HG02970 (cell line): ENCODE data around the gene HSD17B2.
"Not testable (repeated sequence)": the region's sequence is repeated elsewhere in the genome, so short reads cannot be mapped to it uniquely, and the experiment has no call there.

Source experiments
- ATAC-seq: cut with Tn5 transposase; IDR thresholded peaks from one replicate; pipeline ENCODE4 v1.9.1; 2021; ENCODE audit warnings: mild to moderate bottlenecking, moderate library complexity, moderate number of reproducible peaks; ENCODE audit not compliant: unreplicated experiment, low FRiP score

Gene HSD17B2

DNA sequence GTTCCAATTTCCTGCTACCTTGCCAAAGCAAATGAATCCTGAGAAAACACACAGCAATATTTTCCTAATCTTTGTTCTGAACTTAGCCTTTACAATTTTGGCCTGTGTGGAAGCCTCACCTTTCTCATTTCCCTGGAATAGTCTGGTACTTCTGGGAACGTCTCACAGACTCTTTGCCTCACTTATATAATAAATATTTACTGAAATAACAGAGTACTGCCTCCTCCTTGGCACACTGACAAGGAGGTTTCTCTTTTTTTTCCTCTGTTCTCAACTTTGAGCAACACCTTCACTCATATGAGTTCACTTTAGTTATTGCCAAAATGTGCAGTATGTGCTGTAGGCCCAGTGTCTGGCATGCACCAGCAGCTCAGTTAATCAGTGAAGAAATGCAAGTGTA lies 37.3 kb downstream of the HSD17B2 start:
- ATAC-seq = no peak

DNA sequence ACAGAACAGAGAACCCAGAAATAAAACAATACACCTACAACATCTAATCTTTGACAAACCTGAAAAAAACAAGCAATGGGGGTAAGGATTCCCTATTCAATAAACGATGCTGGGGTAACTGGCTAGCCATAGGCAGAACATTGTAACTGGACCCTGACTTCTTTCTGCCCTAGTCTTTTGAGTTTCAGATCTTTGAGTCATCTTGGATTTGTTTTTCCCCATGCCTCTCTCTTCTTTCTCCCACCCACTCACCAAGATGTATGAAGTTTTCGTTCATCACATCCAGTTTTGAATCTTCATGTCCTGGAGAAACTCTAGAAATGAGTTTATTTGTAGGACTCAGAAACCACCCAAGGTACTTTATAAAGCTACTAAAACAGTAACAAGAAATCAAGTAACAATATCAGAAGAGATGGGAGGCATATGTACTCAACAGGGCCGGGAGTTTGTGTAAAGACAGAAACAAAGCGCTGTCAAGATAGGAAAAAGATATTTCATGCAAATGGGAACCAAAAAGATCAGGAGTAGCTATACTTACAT lies 39.0 kb downstream of the HSD17B2 start:
- ATAC-seq = no peak

DNA sequence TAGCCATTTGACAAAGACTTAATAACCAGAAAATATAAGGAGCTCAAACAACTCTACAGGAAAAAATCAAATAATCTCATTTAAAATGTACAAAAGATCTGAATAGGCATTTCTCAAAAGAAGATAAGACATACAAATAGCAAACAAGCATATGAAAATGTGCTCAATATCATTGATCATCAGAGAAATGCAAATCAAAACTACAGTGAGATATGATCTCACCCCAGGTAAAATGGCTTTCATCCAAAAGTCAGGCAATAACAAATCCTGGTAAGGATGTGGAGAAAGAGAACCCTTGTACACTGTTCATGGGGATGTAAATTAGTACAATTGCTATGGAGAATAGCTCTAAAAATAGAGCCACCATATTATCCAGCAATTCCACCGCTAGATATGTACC lies 43.1 kb downstream of the HSD17B2 start:
- no peak for ATAC-seq

DNA sequence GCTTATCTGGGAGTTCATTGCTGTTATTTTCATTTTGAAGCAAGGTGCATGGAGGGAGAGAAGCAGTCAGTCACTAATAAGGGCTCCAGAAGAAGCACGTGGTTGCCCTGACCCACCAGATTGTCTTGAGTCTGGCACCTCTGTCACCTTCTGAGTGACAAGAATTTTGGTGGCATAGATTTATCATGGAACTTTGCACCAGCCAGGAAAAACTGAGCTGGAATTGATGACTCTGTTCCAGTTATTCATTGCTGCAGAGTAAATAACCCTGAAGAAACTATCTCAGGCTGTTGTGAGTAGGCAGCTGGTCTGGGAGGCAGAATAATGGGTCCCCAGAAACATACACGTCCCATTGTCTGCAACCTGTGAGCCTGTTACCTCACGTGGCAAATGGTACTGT lies 44.8 kb downstream of the HSD17B2 start:
- ATAC-seq = no peak

GRCh38 chr16:82081264-82081663 lies 46.2 kb downstream of the HSD17B2 start:
- no peak for ATAC-seq

- no peak for ATAC-seq
These were observed 47.0 kb downstream of the HSD17B2 start for GRCh38 chr16:82082097-82082496.

DNA sequence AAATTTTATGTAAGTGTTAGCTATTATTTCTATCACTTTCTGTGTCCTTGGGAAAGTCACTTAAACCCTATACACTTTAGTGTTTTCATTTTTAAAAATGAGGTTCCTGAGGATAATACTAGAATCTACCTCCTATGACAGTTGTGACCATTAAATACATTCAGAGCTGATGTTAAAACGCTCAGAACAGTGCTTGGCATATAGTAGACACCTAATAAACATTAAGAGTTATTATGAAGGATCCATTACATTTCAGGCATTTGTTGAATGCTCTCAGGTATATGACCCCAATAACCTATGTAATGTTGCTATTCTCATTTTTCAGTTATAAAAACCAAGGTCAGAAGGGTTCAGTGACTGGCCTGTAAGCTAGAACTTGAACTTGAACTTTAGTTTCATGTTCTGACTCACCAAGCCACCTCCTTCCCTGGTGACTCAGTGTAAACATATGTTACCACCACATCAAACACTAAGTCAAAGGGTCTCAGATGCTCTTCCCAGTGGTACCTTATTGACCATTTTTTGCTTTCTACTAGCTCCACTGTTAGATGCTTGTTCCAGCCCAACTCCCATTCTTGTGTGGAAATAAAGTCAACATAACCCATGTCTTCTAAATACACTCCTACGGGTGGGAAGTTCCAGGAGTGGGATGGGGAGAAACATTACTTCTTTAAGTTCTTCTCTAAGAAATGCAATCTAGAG lies 47.6 kb downstream of the HSD17B2 start:
- ATAC-seq = no peak

DNA sequence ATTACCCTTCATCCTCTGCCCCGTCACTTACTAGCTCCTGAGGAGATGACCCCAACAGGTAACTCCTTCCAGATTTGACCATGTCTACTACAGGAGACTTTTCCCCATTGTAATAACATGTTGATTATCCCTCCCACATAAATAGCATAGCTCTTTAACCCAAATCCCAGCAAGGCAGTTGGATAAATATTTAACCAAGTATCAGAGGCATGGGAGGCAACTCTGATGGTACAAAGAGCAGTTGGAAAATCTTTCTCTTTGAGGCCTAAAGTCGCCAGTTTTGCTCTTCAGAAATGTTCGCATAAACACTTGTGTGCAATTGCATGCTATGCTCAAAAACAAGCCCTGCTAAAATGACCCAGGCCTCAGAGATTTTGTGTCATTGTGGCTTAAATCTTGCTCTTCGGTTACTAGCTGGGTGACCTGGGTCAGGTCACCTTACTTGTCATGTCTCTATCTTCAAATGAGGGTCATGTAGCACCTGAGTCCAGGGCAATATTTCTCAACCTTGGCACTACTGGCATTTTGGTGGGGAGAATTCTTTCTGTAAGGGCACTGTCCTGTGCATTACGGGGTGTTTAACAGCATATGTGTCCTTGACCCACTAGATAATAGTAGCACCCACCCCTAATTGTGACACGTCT lies 48.8 kb downstream of the HSD17B2 start:
- ATAC-seq = no peak

GRCh38 chr16:82085011-82085779 lies 50.1 kb downstream of the HSD17B2 start:
- no peak for ATAC-seq

- no peak for ATAC-seq
These were observed 53.4 kb downstream of the HSD17B2 start for GRCh38 chr16:82088483-82088882.

GRCh38 chr16:82091241-82091640 lies 56.2 kb downstream of the HSD17B2 start:
- no peak for ATAC-seq

GRCh38 chr16:82092711-82093110 lies 57.7 kb downstream of the HSD17B2 start:
- no peak for ATAC-seq

- no peak for ATAC-seq
These were observed 58.7 kb downstream of the HSD17B2 start for GRCh38 chr16:82093666-82094300.

DNA sequence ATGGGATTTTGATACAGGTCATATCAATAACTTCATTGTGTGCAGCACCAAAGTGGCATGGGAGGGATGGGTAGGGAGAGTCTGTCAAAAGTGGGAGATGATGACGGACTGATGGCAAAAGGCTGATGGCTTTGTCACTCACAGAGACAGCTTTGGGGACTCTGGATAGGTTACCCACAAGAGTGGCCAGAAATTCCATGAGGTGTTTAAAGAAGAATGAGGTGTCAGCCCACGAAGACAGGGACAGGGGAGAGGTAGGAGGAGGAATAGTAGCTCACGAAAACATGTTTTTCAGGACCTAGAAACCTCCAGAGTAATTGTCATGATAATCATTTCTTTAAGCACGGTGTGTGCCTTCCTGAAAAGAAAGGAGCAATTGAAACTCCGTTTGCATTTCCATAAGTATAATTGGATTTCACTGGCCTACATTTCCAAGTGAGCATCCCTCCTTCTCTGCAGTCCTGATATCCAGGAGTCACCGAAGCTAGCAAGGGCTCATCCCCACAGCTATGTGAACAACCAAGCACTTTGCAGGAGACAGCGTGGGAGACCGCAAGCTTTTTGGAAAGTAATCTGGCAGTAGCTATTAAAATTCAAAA lies 60.0 kb downstream of the HSD17B2 start:
- ATAC-seq = no peak

DNA sequence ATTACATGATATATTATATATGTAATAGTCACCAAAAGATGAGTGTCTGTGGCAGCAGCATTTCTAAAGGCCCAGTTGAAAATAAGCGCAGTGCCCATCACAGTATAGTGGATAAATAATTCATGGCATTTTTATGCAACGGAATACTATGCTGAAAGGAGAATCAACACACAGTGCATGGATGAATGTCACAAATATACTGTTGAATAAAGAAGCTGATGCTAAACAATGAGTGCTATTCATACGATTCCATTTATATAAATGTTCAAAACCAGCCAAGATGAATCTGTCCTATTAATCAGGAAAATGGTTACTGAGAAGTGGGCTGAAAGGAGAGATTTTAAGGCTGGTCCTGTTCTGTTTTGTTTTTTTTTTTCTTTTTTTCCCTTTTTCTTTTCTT lies 61.6 kb downstream of the HSD17B2 start:
- no peak for ATAC-seq

GRCh38 chr16:82105107-82105506 lies 70.1 kb downstream of the HSD17B2 start:
- ATAC-seq = no peak

DNA sequence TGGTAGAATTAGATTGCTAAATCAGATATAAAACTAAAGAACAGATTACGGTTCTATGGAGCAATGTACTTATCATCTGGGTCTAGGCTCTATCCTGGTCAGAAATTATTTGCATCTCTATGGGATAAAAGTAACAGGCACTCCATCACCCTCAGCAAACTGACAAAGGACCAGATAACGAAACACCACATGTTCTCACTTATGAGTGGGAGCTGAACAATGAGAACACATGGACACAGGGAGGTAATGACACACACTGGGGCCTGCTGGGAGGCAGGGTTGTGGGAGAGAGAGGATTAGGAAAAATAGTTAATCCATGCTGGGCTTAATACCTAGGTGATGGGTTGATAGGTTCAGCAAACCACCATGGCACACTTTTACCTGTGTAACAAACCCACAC lies 73.0 kb downstream of the HSD17B2 start:
- no peak for ATAC-seq

GRCh38 chr16:82108774-82109173 lies 73.7 kb downstream of the HSD17B2 start:
- ATAC-seq = no peak

DNA sequence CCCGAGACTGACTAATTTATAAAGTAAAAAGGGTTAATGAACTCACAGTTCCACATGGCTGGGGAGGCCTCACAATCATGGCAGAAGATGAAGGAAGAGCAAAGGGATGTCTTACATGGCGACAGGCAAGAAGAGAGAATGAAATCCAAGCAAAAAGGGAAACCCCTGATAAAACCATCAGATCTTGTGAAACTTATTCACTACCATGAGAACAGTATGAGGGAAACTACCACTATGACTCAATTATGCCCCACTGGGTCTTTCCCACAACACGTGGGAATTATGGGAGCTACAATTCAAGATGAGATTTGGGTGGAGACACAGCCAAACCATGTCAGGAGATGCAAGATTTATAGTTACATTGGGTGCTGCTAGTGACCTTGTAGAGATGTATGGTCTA lies 74.2 kb downstream of the HSD17B2 start:
- ATAC-seq = not testable (repeated sequence)

GRCh38 chr16:82111944-82112343 lies 76.9 kb downstream of the HSD17B2 start:
- no peak for ATAC-seq
